H1 (cell line): Measurements from ENCODE around the gene SLC43A2. TPM values are rescaled to one million over a fixed set of nuclear protein-coding genes. Genes with fewer than 3 reads are reported as not detected.
A peak's percentile ranks its signal among the peaks of the same experiment; 100 is the strongest.

Source experiments
- CTCF ChIA-PET: fragments of 300-600 bp; sonication (Branson Sonifier 250); formaldehyde crosslinking; loops from one replicate; lab custom pipeline; 2021; ENCODE audit not compliant: partially characterized antibody; lab: Charles Lee
- POLR2A ChIA-PET: fragments of 300-600 bp; sonication (Branson Sonifier 250); formaldehyde crosslinking; loops from one replicate; lab custom pipeline; 2021; ENCODE audit warnings: inconsistent platforms; ENCODE audit not compliant: partially characterized antibody; lab: Charles Lee
- DNase-seq, 2 experiments: peaks; one replicate each; pipeline versions ENCODE4 v3.0.0 to v3.0.0-alpha.2; 2010 to 2022; ENCODE audit warnings: low spot score in 2 of 2, low read depth in 1 of 2, mixed read lengths in 1 of 2
- FAIRE-seq: peaks from 2 replicates; lab custom pipeline; 2011; peaks lifted over from hg19 to GRCh38; lab: Jason Lieb, UNC
- H2AFZ ChIP-seq: 2 replicates; pipeline ENCODE4 v1.8.1; 2012; ENCODE audit warnings: low read length, inconsistent platforms
- H2AK5ac ChIP-seq: 2 replicates; pipeline ENCODE4 v1.6.1; 2013; ENCODE audit warnings: low read depth, low read length
- H2BK120ac ChIP-seq: replicated peaks from 2 replicates; pipeline ENCODE3; 2013; ENCODE audit warnings: low read depth, low read length, inconsistent platforms
- H2BK12ac ChIP-seq: 2 replicates; pipeline ENCODE4 v1.6.1; 2013; ENCODE audit warnings: low read depth, low read length
- H2BK15ac ChIP-seq: 2 replicates; pipeline ENCODE4 v1.6.1; 2013; ENCODE audit warnings: low read length
- H2BK20ac ChIP-seq: 2 replicates; pipeline ENCODE4 v1.6.1; 2013; ENCODE audit warnings: low read length
- H2BK5ac ChIP-seq: 2 replicates; pipeline ENCODE4 v1.6.1; 2013; ENCODE audit warnings: low read depth, low read length
- H3K14ac ChIP-seq: 2 replicates; pipeline ENCODE4 v1.6.1; 2013; ENCODE audit warnings: inconsistent platforms; ENCODE audit not compliant: insufficient read length
- H3K18ac ChIP-seq: 2 replicates; pipeline ENCODE4 v1.6.1; 2013; ENCODE audit warnings: low read length; ENCODE audit errors: extremely low read depth
- H3K23ac ChIP-seq: 2 replicates; pipeline ENCODE4 v1.6.1; 2013; ENCODE audit warnings: inconsistent platforms; ENCODE audit not compliant: insufficient read length
- H3K23me2 ChIP-seq: 2 replicates; pipeline ENCODE4 v1.6.1; 2013; ENCODE audit warnings: low read depth, low read length
- H3K27ac ChIP-seq: 2 replicates; pipeline ENCODE4 v1.6.1; 2011; ENCODE audit warnings: low read depth, low read length, inconsistent platforms
- H3K27me3 ChIP-seq, 4 experiments: replicated peaks in 1 of 4; 1 replicate in 1 of 4; 2 replicates in 3 of 4; pipeline versions ENCODE4 v1.6.1 to v1.8.1; 2011 to 2013; ENCODE audit warnings: low read length in 3 of 4, mild to moderate bottlenecking in 3 of 4, inconsistent platforms in 2 of 4, mixed read lengths in 2 of 4, moderate library complexity in 1 of 4; ENCODE audit not compliant: control insufficient read depth in 3 of 4, insufficient read depth in 3 of 4; ENCODE audit errors: extremely low read depth in 1 of 4
- H3K36me3 ChIP-seq, 4 experiments: 2 replicates each; pipeline versions ENCODE4 v1.6.1 to v1.8.1; 2011 to 2013; ENCODE audit warnings: mild to moderate bottlenecking in 4 of 4, low read length in 3 of 4, moderate library complexity in 2 of 4, control low read depth in 1 of 4, inconsistent platforms in 1 of 4; ENCODE audit not compliant: insufficient read depth in 4 of 4, control insufficient read depth in 2 of 4
- H3K4ac ChIP-seq: replicated peaks from 2 replicates; pipeline ENCODE3; 2013; ENCODE audit warnings: low read length, low read depth, mixed read lengths, inconsistent platforms; ENCODE audit not compliant: insufficient read length
- H3K4me1 ChIP-seq, 4 experiments: replicated peaks in 1 of 4; 1 replicate in 1 of 4; 2 replicates in 3 of 4; pipeline versions ENCODE4 v1.6.1 to v1.8.1; 2011 to 2013; ENCODE audit warnings: low read length in 3 of 4, inconsistent platforms in 2 of 4, mixed read lengths in 1 of 4; ENCODE audit not compliant: insufficient read depth in 4 of 4, control insufficient read depth in 3 of 4
- H3K4me2 ChIP-seq, 2 experiments: 2 replicates each; pipeline versions ENCODE4 v1.6.1 to v1.8.1; 2011 to 2013; ENCODE audit warnings: low read depth in 2 of 2, low read length in 2 of 2, control low read depth in 1 of 2, inconsistent platforms in 1 of 2, mild to moderate bottlenecking in 1 of 2; ENCODE audit not compliant: insufficient read depth in 1 of 2
- H3K4me3 ChIP-seq, 4 experiments: fragments of 200-600, 300-600 bp in 1 of 4; sonication (generic), shearing (Covaris generic), sonication (Bioruptor Twin) in 1 of 4; 2 replicates each; pipeline versions ENCODE4 v1.5.1 to v1.8.1; 2011 to 2016; ENCODE audit warnings: low read length in 4 of 4, low read depth in 3 of 4, control low read depth in 2 of 4, inconsistent platforms in 2 of 4, mild to moderate bottlenecking in 2 of 4, mixed read lengths in 1 of 4, moderate library complexity in 1 of 4; ENCODE audit not compliant: insufficient read depth in 2 of 4; ENCODE audit errors: extremely low read depth in 1 of 4
- H3K56ac ChIP-seq: replicated peaks from 2 replicates; pipeline ENCODE3; 2013; ENCODE audit warnings: low read depth, mild to moderate bottlenecking, mixed read lengths, low read length, inconsistent platforms; ENCODE audit not compliant: insufficient read length
- H3K79me1 ChIP-seq: 2 replicates; pipeline ENCODE4 v1.6.1; 2013; ENCODE audit warnings: low read depth, low read length, control low read depth
- H3K79me2 ChIP-seq, 2 experiments: 2 replicates each; pipeline versions ENCODE4 v1.6.1 to v1.8.1; 2012 to 2013; ENCODE audit warnings: low read length in 2 of 2, mild to moderate bottlenecking in 2 of 2, inconsistent platforms in 1 of 2; ENCODE audit not compliant: insufficient read depth in 2 of 2, control insufficient read depth in 1 of 2
- H3K9ac ChIP-seq, 4 experiments: replicated peaks in 1 of 4; 1 replicate in 1 of 4; 2 replicates in 3 of 4; pipeline versions ENCODE4 v1.6.1 to v1.8.1; 2011 to 2013; ENCODE audit warnings: low read depth in 3 of 4, low read length in 3 of 4, control low read depth in 2 of 4, mild to moderate bottlenecking in 2 of 4, moderate library complexity in 2 of 4, inconsistent platforms in 1 of 4; ENCODE audit errors: extremely low read depth in 1 of 4
- H3K9me3 ChIP-seq, 2 experiments: 2 replicates each; pipeline versions ENCODE4 v1.6.1 to v1.8.1; 2012 to 2013; ENCODE audit warnings: mild to moderate bottlenecking in 2 of 2, moderate library complexity in 2 of 2, control low read depth in 1 of 2, inconsistent platforms in 1 of 2, low read depth in 1 of 2, low read length in 1 of 2, mixed read lengths in 1 of 2; ENCODE audit not compliant: insufficient read depth in 2 of 2
- H4K20me1 ChIP-seq, 2 experiments: replicated peaks in 1 of 2; 2 replicates each; pipeline versions ENCODE3 to v1.8.1; 2011 to 2013; ENCODE audit warnings: inconsistent platforms in 2 of 2, low read length in 2 of 2, mild to moderate bottlenecking in 1 of 2; ENCODE audit not compliant: insufficient read depth in 2 of 2, control insufficient read depth in 1 of 2
- H4K5ac ChIP-seq: 2 replicates; pipeline ENCODE4 v1.6.1; 2013; ENCODE audit warnings: low read length, low read depth, mixed read lengths, inconsistent platforms; ENCODE audit not compliant: insufficient read length
- H4K8ac ChIP-seq: 2 replicates; pipeline ENCODE4 v1.8.0; 2013; ENCODE audit warnings: mild to moderate bottlenecking, moderate library complexity, low read length, inconsistent platforms; ENCODE audit not compliant: insufficient read depth; ENCODE audit errors: extremely low read depth
- H4K91ac ChIP-seq: replicated peaks from 2 replicates; pipeline ENCODE3; 2013; ENCODE audit warnings: low read length, mixed read lengths, inconsistent platforms; ENCODE audit not compliant: insufficient read length
- CEBPB ChIP-seq: IDR thresholded peaks from 2 replicates; pipeline ENCODE4 v1.6.1; 2012; ENCODE audit warnings: low read depth, low read length
- CREB1 ChIP-seq: IDR thresholded peaks from 2 replicates; pipeline ENCODE4 v1.6.1; 2012; ENCODE audit warnings: inconsistent platforms
- CTBP2 ChIP-seq: IDR thresholded peaks from 2 replicates; pipeline ENCODE4 v1.7.0; 2011; ENCODE audit warnings: borderline replicate concordance, mild to moderate bottlenecking, moderate library complexity, mixed read lengths, low read length; ENCODE audit not compliant: insufficient read depth, insufficient read length
- EP300 ChIP-seq, 2 experiments: IDR thresholded peaks; 1 replicate in 1 of 2; 2 replicates in 1 of 2; pipeline ENCODE4 v1.6.1; 2011 to 2012; ENCODE audit warnings: low read depth in 2 of 2, low read length in 2 of 2, mild to moderate bottlenecking in 2 of 2, borderline replicate concordance in 1 of 2, inconsistent platforms in 1 of 2, moderate library complexity in 1 of 2
- GTF2F1 ChIP-seq: IDR thresholded peaks from 2 replicates; pipeline ENCODE4 v1.6.1; 2012; ENCODE audit warnings: low read depth, low read length, improper control_type of control experiment, borderline replicate concordance
- JUN ChIP-seq: IDR thresholded peaks from 2 replicates; pipeline ENCODE4 v1.6.1; 2011; ENCODE audit warnings: low read depth, mild to moderate bottlenecking, improper control_type of control experiment, low read length
- MAX ChIP-seq: IDR thresholded peaks from 2 replicates; pipeline ENCODE4 v1.6.1; 2012; ENCODE audit warnings: inconsistent platforms
- RAD21 ChIP-seq, 2 experiments: IDR thresholded peaks in 1 of 2; conservative IDR thresholded peaks in 1 of 2; 2 replicates each; pipeline ENCODE4 v1.6.1; 2011; ENCODE audit warnings: low read depth in 2 of 2, low read length in 2 of 2, improper control_type of control experiment in 1 of 2, inconsistent platforms in 1 of 2, mild to moderate bottlenecking in 1 of 2, moderate library complexity in 1 of 2
- SIN3A ChIP-seq, 2 experiments: IDR thresholded peaks in 1 of 2; conservative IDR thresholded peaks in 1 of 2; 2 replicates each; pipeline ENCODE4 v1.6.1; 2011 to 2012; ENCODE audit warnings: low read length in 2 of 2, improper control_type of control experiment in 1 of 2, low read depth in 1 of 2, mild to moderate bottlenecking in 1 of 2
- SP2 ChIP-seq: IDR thresholded peaks from 2 replicates; pipeline ENCODE4 v1.6.1; 2012; ENCODE audit warnings: mild to moderate bottlenecking, low read length, inconsistent platforms
- TAF1 ChIP-seq: IDR thresholded peaks from 2 replicates; pipeline ENCODE4 v1.6.1; 2011; ENCODE audit warnings: mild to moderate bottlenecking, low read depth, low read length
- WGBS, 2 experiments: shearing (Covaris generic) in 1 of 2; methylation state at CpG; one replicate each; pipeline versions ENCODE4 v1.1.6 to v1.1.7; 2013 to 2015; ENCODE audit warnings: low lambda C conversion rate in 2 of 2, mixed read lengths in 2 of 2, inconsistent platforms in 1 of 2, low coverage in 1 of 2, missing lambda C conversion rate in 1 of 2; ENCODE audit not compliant: insufficient replicate concordance in 2 of 2, insufficient coverage in 1 of 2, insufficient read length in 1 of 2; ENCODE audit errors: extremely low coverage in 1 of 2, missing lambda C conversion rate in 1 of 2; 5-methylcytosine and 5-hydroxymethylcytosine counted together
- polyA plus RNA-seq, 7 experiments: library from polyadenylated mRNA; depleted of rRNA in 3 of 7; stranded (reverse) in 5 of 7; unstranded in 2 of 7; fragments of >200 nt in 5 of 7; fragments of 200-250 nt in 2 of 7; gene quantifications; 1 replicate in 5 of 7; 2 replicates in 1 of 7; 4 replicates in 1 of 7; pipeline versions ENCODE4 v1.2.1 to v1.2.3, GENCODE V29; 2011 to 2013; ENCODE audit warnings: missing spikeins in 2 of 7, mixed read lengths in 2 of 7
- total RNA-seq: library from RNA; stranded (reverse); fragmentation: NEBNext Ultra II Directional; extraction: Animal tissue kit (Norgen Biotek cat#: 25700); gene quantifications from 2 replicates; pipeline ENCODE4 v1.2.1, GENCODE V29; 2021

The SLC43A2 gene
- total and polyA plus RNA-seq, 2 of the 8 experiments (the other 6 are each of a cell fraction or from before 2014, with no cell fraction given) = 6.6 to 10.5 TPM

GRCh38 chr17:1573932-1574696 is 54.5 kb downstream of the SLC43A2 start:
- H2AK5ac ChIP-seq = no peak overlapping the region
- ChIA-PET POLR2A (interaction anchor here (0.9 to 2.8 kb wide), 12 partner anchors 12 to 143 kb away, joined by 3 to 19 read pairs (median 3); partner anchors contain the start of gene SLC43A2), CTCF (interaction anchor here (0.7 to 10.2 kb wide), 28 partner anchors 8 to 370 kb away, joined by 3 to 146 read pairs (median 6); partner anchors contain the start of genes RILP, SCARF1, SLC43A2 and TRARG1)
- no peaks in the 10 kb centered on the region for H3K23me2 ChIP-seq
- peaks cover 0 to 24% (median 18%) of the 10 kb centered on the region in 4 experiments; a peak in 6 of 7 replicates for H3K4me1 ChIP-seq
- no peak overlapping the region for H3K14ac ChIP-seq
- H3K4me2 ChIP-seq = no peak overlapping the region
- no peak overlapping the region for H4K5ac ChIP-seq
- H3K23ac ChIP-seq = no peak overlapping the region
- H3K27me3 ChIP-seq = no peaks in the 10 kb centered on the region
- FAIRE-seq = no peak
- H4K20me1 ChIP-seq = no peaks in the 10 kb centered on the region
- H2BK120ac ChIP-seq = no peak overlapping the region
- H3K18ac ChIP-seq = peak overlapping the region; percentile 48
- no peak overlapping the region for H3K56ac ChIP-seq
- no peak overlapping the region for H3K9ac ChIP-seq
- H4K91ac ChIP-seq = no peak overlapping the region
- H3K79me1 ChIP-seq = no peaks in the 10 kb centered on the region
- no peak overlapping the region for H2BK5ac ChIP-seq
- peak overlapping the region; percentile 72; the same call in 1 of the 2 replicates for H2BK20ac ChIP-seq
- H2BK15ac ChIP-seq = peak overlapping the region; percentile 2; the same call in 1 of the 2 replicates
- H2BK12ac ChIP-seq = peak overlapping the region; percentile 60; the same call in 1 of the 2 replicates
- no peaks in the 10 kb centered on the region for H3K36me3 ChIP-seq
- H3K4ac ChIP-seq = no peak overlapping the region
- WGBS, 2 experiments = 55% methylated on average over 18 of the region's 19 CpGs; no CpG with 5 or more reads in 1 of the 2 experiments
- no peaks in the 10 kb centered on the region for H3K79me2 ChIP-seq
- H3K9me3 ChIP-seq = no peaks in the 10 kb centered on the region
- DNase-seq = peak in 1 of 2 experiments; percentile 94
- no peak overlapping the region for H4K8ac ChIP-seq
- H3K4me3 ChIP-seq = no peak overlapping the region
- no peak overlapping the region for H3K27ac ChIP-seq
- H2AFZ ChIP-seq = no peak overlapping the region
- TF ChIP-seq SIN3A (conservative IDR thresholded peaks at IDR 0.05 in 1 of 2, IDR thresholded peaks at IDR 0.05 in 1 of 2; ENCODE audit: low read depth in 1 of 2, low read length in 2 of 2) (0 out of 4 replicates have a peak, but pooled peaks of 1 of the 2 experiments have one; percentile 39), EP300 (IDR thresholded peaks at IDR 0.05; ENCODE audit: borderline replicate concordance in 1 of 2, low read depth in 2 of 2, low read length in 2 of 2) (no peak), TAF1 (no peak), CEBPB (no peak), GTF2F1 (no peak), JUN (no peak), CTBP2 (no peak), SP2 (no peak), RAD21 (IDR thresholded peaks at IDR 0.05 in 1 of 2, conservative IDR thresholded peaks at IDR 0.05 in 1 of 2; ENCODE audit: low read depth in 2 of 2, low read length in 2 of 2) (peak; percentile 79 to 89), MAX (0 out of 2 replicates have a peak, but pooled peaks have one; percentile 11), CREB1 (peak; percentile 68)
